ENCODE measurements around the gene TRA2A. TPM values are rescaled to one million over a fixed set of nuclear protein-coding genes. Genes with fewer than 3 reads are reported as not detected.

The TRA2A gene
- 56.8 and 67.8 TPM in 2 replicates for total RNA-seq

GRCh38 chr7:23531794-23532489 lies at the start of gene TRA2A:
Gene TRA2A (minus strand): TSS chr7:23531981. CDS start chr7:23531824, 157 bp downstream.

DNA sequence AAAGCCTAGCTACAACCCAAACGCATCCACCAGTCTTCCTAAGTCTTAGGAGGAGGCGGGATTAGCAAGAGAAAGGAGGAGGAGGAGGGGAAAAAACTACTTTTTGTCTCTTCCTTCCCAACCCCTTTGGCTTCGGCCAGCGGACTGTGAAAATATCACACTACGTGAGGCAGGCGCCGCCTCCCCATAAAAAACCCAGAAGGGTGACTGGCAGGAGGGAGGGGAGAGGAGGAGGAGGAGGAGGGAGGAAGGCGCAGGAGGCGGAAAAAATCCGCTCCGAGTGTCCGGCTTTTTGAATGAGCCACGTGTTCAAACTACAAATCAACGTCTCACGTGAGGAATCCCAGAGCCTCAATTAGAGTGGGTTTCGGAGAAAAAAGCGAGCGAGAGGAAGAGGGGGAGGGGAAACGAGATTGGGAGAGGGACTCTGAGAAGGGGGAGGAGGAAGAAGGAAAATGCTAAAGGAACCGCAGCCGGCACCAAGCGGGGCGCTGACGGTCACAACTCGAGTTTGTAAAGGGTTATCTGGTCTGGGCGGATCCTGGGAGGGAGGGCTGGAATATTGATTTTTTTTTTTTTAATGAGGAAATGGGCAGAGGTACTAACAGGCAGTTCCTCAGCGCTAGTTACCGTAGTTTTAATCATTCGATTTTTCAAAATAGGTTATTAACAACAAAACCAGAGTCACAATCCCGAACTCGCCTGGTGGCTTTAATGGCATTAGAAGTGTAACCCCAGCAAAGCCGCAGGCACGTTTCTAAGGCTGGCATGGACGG lies 61.3 kb downstream of the TRA2A start, which contains the start of gene IGF2BP3:
Gene IGF2BP3 (minus strand): TSS at position 162 of the 776 bp plus-strand sequence. CDS start 381 bp downstream, outside the sequence.

Small RNAs within 50 kb of the gene (small RNA-seq; reads per million reads assigned to genes)
- gene AC079780.1 = not detected
- not detected for gene RF00019

Other genes with a start within 250 kb of the TRA2A start
- 54.5 and 54.9 TPM in 2 replicates for gene MALSU1, start 232.6 kb downstream of the TRA2A start, total RNA-seq
- 196 and 275 TPM in 2 replicates for gene IGF2BP3, start 61.5 kb downstream of the TRA2A start, total RNA-seq
- 14.6 and 15.6 TPM in 2 replicates for gene CCDC126, start 65.4 kb upstream of the TRA2A start, total RNA-seq
- gene FAM221A, start 148.2 kb upstream of the TRA2A start, total RNA-seq = 2.1 and 3.7 TPM in 2 replicates
- gene STK31, start 178.2 kb upstream of the TRA2A start, total RNA-seq = 0.57 TPM in 1 of 2 replicates, not detected in the other